Endometrium (tissue), 2 donors: ENCODE measurements around the gene DPYSL4.
"Not testable (repeated sequence)": the region's sequence is repeated elsewhere in the genome, so short reads cannot be mapped to it uniquely, and the experiment has no call there.

Experiments
- FAIRE-seq: peaks from 2 replicates; lab custom pipeline; 2012; peaks lifted over from hg19 to GRCh38; lab: Jason Lieb, UNC
- donor health status: control.
- donor health status: control.

Gene DPYSL4

GRCh38 chr10:132149917-132150316 is 36.8 kb upstream of the DPYSL4 start:
- no peak for FAIRE-seq

GRCh38 chr10:132150777-132151176 is 36.0 kb upstream of the DPYSL4 start:
- no peak for FAIRE-seq

GRCh38 chr10:132151286-132151950 is 35.3 kb upstream of the DPYSL4 start:
- FAIRE-seq: no peak

DNA sequence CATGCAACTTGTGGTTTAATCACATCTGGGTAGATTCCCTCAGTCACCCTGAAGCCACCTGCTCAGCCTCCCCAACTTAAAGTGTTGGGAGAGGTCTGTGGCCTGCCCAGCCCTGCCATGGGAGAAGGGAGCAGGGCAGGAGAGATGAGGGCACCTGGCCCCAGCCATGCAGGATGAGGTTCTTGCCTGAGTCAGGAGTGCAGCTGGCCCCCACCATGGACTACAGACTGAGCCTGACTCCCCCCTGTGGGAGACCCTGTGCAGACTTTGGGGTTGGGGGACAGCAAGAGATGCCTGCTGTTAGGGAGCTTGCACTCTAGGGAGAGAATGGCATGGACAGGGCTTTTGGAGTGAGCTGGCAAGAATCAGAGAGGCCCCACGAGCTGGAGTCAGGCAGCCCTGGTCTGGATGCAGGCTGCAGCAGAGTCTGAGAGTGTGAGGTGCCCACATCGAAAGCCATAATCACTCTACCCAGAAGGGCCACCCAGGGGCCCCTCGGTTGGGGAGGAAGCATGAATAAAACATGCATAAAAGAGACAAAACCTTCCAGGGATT is 34.7 kb upstream of the DPYSL4 start:
- no peak for FAIRE-seq

GRCh38 chr10:132152896-132153580 is 33.7 kb upstream of the DPYSL4 start:
- FAIRE-seq: no peak

GRCh38 chr10:132153616-132154217 is 33.0 kb upstream of the DPYSL4 start:
- FAIRE-seq: no peak

- FAIRE-seq: no peak
Measured at GRCh38 chr10:132154440-132154839, 32.3 kb upstream of the DPYSL4 start.

- no peak for FAIRE-seq
Measured at GRCh38 chr10:132154931-132155330, 31.8 kb upstream of the DPYSL4 start.

DNA sequence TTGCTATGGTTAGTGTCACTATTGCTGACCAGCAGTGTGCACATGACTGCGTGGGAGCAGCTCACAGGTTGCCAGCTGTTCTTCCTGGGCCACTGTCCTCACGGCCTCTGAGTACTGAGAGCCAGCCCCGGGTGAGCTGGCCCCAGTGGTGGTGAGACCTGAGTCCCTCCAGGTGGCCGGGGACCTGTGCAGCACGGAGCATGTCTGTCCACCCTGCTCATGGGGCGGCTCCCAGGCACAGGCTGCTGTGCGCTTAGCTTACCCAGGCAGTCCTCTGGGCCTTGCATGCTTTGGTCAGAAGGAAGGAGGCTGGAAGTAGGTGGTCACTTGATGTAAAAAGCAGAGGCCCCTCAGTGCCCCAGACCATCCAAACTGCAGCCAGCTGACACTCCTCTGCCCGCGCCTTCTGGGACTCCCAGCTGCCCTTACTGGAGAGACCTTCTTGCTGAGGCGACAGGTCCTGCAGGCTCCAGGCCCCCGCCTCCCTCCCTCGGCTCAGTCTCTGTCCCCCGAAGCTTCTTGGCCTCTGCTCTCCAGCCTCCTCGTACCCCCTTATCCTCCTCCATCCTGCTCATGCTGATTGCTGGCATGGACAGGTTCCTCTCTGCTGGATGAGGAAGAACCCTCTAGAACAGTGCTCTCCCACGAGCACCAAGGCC is 30.9 kb upstream of the DPYSL4 start:
- FAIRE-seq: no peak

DNA sequence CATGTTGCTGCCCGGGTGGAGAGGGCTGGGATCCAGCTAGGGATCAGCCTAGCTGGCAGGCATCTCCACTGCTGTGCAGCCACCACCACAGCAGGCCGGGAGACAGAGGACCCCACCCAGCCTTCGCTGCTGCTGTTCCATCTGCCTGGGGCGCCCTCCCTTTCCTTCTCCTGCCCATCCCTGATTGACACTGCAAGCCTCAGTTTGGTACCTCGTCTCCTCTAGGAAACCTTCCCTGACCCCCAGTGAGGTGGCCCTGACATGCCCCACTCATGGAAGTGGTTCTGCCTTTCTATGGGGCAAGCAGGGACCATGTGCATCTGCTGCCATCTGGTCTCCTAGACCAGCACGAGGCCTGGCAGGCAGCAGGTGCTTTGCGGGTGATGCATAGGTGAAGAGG is 30.4 kb upstream of the DPYSL4 start:
- no peak for FAIRE-seq

GRCh38 chr10:132157101-132157500 is 29.6 kb upstream of the DPYSL4 start:
- FAIRE-seq: no peak

DNA sequence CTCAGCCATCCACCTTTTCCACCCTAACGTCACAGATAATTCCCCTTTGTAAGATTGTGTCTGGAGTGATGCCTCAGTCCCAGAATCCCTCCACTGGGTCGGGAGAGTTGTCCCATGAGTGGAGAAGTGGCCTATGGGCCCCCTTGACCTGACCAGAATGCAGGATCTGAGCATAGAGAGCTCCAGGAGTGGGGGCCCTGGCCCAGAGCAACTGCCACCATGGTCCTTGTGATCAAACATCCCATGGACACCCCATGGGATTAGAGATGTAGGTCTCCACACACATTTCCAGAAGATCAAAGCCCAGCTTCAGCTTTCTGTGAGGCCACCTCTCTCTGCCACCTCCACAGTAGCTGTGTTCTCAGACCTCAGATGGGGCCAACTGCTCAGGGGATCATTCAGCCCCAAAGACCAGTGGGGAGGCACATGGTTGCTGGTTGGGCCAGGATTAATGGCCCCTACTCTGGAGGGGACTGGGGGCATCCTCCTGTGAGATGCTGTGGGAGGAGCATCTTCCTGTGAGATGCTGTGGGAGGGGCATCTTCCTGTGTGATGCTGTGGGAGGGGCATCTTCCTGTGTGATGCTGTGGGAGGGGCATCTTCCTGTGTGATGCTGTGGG is 28.5 kb upstream of the DPYSL4 start:
- FAIRE-seq: no peak

- no peak for FAIRE-seq
Measured at GRCh38 chr10:132158823-132159222, 27.9 kb upstream of the DPYSL4 start.

GRCh38 chr10:132159302-132160230 is 27.2 kb upstream of the DPYSL4 start:
- not testable (repeated sequence) for FAIRE-seq

- FAIRE-seq: not testable (repeated sequence)
Measured at GRCh38 chr10:132160231-132160630, 26.5 kb upstream of the DPYSL4 start.

GRCh38 chr10:132160834-132161622 is 25.7 kb upstream of the DPYSL4 start:
- FAIRE-seq: not testable (repeated sequence)

DNA sequence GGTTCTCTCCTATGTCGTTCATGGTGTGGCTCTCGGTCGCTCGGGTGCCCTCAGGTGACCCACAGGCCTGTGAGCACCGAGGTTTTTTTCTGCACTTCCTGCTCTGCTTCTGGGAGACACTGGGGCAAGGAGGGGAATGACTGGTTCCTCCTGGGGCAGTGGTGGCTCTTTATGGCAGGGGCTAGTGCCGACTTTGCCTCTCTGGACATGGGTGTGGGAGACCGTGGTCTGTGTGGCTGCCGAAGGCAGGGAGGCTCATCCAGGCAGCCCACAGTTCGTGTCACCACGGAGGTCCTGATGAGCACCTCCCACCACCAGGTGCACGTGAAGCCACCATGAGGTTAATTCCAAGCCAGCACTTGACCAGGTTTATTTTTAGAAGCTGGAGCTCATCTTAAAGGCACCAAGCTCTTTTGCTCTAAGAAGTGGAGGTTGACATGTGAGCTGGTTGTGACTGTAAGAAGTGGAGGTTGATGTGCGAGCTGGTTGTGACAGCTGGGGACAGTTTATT is 24.7 kb upstream of the DPYSL4 start:
- FAIRE-seq: no peak

GRCh38 chr10:132162590-132163277 is 24.0 kb upstream of the DPYSL4 start:
- FAIRE-seq: no peak

- FAIRE-seq: no peak
Measured at GRCh38 chr10:132163278-132163765, 23.4 kb upstream of the DPYSL4 start.
